ENCODE results near the gene CACNA2D1.
A peak's percentile ranks its signal among the peaks of the same experiment; 100 is the strongest.
"Not testable (repeated sequence)": the region's sequence is repeated elsewhere in the genome, so short reads cannot be mapped to it uniquely, and the experiment has no call there.

Gene CACNA2D1

DNA sequence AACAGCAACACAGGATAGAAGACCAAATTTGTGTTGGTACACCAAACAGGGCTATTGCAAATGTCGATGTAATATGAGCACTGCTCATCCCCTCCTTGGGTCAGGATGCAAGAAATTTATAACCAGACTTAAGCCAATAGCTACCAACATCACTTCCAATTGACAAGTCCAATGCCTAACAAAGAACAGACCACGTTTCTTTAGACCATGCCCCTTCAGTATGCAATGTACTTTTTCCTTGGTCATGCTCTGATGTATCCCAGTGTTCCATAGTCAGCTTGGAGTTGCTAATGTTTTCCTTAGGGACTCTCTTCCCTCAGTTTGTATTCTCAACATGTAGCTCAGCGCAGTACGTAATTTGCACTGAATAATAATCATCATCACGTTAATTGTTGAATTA lies 7.8 kb downstream of the CACNA2D1 start:
- no peak overlapping the region for H3K4me3 ChIP-seq (replicated peaks in 1 of 2; ENCODE audit: low read depth in 2 of 2, low read length in 2 of 2)
- TF ChIP-seq, protein P1, sequence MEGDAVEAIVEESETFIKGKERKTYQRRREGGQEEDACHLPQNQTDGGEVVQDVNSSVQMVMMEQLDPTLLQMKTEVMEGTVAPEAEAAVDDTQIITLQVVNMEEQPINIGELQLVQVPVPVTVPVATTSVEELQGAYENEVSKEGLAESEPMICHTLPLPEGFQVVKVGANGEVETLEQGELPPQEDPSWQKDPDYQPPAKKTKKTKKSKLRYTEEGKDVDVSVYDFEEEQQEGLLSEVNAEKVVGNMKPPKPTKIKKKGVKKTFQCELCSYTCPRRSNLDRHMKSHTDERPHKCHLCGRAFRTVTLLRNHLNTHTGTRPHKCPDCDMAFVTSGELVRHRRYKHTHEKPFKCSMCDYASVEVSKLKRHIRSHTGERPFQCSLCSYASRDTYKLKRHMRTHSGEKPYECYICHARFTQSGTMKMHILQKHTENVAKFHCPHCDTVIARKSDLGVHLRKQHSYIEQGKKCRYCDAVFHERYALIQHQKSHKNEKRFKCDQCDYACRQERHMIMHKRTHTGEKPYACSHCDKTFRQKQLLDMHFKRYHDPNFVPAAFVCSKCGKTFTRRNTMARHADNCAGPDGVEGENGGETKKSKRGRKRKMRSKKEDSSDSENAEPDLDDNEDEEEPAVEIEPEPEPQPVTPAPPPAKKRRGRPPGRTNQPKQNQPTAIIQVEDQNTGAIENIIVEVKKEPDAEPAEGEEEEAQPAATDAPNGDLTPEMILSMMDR (IDR thresholded peaks at IDR 0.05; ENCODE audit: low read depth, low read length): no peak
- DNase-seq (ENCODE audit: low read depth in 2 of 2): no peak

DNA sequence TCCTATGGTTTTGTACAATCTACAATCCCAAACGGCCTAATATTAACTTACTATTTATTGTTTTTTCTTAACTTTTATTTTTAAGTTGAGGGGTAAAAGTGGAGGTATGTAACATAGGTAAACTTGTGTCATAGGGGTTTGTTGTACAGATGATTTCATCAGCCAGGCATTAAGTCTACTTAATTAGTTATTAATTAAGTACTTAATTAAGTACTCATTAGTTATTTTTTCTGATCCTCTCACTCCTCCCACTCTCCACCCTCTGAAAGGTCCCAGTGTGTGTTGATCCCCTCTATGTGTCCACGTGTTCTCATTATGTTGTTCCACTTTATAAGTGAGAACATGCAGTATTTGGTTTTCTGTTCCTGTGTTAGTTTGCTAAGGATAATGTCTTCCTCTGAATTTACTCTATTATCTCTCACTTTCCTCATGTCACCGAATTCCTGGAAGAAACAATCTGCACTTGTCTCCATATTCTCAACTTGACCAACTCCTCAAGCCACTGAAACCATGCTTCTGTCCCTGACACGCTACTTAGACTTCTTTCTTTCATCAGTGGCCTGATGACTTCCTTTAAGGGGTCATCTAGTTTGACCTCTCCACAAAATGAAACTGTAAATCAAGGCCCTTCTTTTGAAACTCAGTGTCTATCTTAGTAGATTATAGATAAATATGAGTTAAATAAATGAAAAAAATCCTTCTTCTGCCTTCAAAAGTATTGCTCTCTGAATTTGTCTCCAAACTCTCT lies 9.1 kb downstream of the CACNA2D1 start:
- no peak overlapping the region for H3K4me3 ChIP-seq (replicated peaks in 1 of 2; ENCODE audit: low read depth in 2 of 2, low read length in 2 of 2)
- TF ChIP-seq, protein P1 (IDR thresholded peaks at IDR 0.05; ENCODE audit: low read depth, low read length): no peak
- no peak for DNase-seq (ENCODE audit: low read depth in 2 of 2)

DNA sequence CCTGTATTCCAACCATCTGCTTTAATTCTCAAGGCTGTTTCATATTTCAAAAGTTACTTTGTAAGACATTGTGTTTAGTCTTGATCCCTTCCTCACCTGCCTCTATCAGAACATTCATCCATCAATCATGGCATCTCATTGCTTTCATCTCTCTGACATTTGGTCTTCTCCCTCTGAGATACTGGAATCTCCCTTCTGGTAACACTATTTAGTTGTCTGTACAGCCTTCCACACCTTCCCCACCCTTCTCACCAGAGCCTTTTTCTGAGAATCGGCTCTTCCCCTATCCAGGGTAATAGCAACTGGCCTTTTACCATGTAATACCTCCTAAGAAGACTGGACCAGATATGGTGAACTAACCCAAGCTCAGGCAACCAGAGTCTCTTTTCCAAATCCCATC lies 10.1 kb downstream of the CACNA2D1 start:
- no peak for DNase-seq (ENCODE audit: low read depth in 2 of 2)
- no peak overlapping the region for H3K4me3 ChIP-seq (replicated peaks in 1 of 2; ENCODE audit: low read depth in 2 of 2, low read length in 2 of 2)
- TF ChIP-seq, protein P1 (IDR thresholded peaks at IDR 0.05; ENCODE audit: low read depth, low read length): no peak

DNA sequence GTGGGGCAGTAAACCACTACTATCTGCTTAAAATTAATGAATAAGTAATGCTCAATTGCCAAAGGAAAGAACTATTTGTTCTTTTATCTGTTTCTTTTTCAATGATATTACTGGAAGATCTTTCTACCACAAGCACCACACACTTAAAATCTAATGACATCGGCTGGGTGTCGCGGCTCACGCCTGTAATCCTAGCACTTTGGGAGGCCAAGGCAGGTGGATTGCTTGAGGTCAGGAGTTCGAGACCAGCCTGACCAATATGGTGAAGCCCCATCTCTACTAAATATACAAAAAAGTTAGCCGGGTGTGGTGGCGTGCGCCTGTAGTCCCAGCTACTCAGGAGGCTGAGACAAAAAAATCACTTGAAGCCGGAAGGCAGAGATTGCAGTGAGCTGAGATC lies 10.8 kb downstream of the CACNA2D1 start:
- H3K4me3 ChIP-seq (replicated peaks in 1 of 2; ENCODE audit: low read depth in 2 of 2, low read length in 2 of 2); DNase-seq (ENCODE audit: low read depth in 2 of 2): not testable (repeated sequence)

DNA sequence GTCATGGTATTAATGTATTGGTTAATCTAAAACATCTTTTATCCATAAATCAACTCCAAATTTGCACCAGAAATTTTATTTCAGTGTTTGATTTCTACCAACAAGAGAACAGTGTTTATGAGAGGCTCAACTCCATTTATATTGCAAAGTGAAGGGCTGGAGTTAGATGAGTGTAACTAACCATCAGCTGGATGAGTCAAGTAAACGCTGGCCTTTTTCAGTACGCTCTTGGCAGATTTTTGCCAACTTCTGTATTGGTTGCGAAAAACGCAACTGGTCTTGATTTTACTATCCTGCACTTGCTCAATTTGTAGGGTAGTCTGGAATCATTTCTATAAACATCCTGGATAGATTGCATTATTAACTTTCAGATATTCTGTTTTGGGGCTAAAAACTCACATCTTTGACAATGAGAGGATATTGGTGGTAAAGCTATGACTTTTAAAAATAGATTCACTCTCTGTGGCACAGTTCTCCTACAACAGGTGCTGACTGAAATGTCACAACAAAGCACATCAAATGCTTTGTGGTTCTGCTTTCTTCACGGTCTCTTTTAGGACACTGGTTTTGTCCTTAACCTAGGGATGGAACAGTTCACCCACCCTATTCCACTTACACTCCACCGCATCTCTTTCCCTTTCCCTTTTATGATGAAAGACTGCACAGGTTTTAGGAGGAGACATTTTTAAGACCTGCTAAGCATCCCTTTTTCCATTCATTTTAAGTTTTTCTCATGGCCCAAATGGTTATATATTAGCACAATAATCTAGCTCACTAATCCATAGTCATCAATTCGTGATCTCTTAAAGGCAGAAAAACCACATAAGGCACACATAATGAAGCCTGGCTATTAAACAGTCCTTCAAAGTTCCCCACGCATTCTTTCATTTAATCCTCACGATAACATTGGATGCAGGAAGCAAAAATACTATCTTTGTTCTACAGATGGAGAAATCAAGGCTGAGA lies 12.8 kb downstream of the CACNA2D1 start:
- DNase-seq (ENCODE audit: low read depth in 2 of 2): peak; percentile 17 to 39
- TF ChIP-seq, protein P1 (IDR thresholded peaks at IDR 0.05; ENCODE audit: low read depth, low read length): no peak
- no peak overlapping the region for H3K4me3 ChIP-seq (replicated peaks in 1 of 2; ENCODE audit: low read depth in 2 of 2, low read length in 2 of 2)

DNA sequence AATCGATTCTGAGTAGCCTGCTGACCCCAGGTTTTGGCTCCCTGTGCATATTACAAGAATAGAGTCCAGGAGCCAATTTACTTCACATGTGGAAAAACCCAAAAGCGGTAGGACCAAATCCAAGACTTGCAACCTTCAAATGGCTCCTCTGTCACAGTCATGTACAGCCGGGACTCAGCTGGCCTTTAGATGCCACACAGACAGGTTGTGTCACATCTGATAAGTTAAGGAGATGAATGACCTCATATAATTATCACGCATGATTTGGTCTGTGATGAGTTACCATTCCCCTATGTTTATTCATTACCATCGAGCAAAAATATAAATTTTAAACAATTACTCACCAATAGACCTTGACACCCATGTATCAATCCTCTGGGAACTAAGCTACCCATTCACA lies 14.2 kb downstream of the CACNA2D1 start:
- peak in 1 of 2 donors; percentile 16 for DNase-seq (ENCODE audit: low read depth in 2 of 2)
- H3K4me3 ChIP-seq (replicated peaks in 1 of 2; ENCODE audit: low read depth in 2 of 2, low read length in 2 of 2): no peak overlapping the region
- TF ChIP-seq, protein P1 (IDR thresholded peaks at IDR 0.05; ENCODE audit: low read depth, low read length): no peak
